Fibroblast of pulmonary artery (primary cell): ENCODE results near the gene PIK3R2.

Experiments
- DNase-seq: peaks from one replicate; pipeline ENCODE4 v3.0.0-alpha.2; 2010; ENCODE audit warnings: low read depth
- H3K4me3 ChIP-seq: replicated peaks from 2 replicates; pipeline ENCODE4 v1.5.1; 2011; ENCODE audit warnings: low read depth, mild to moderate bottlenecking, control low read depth, low read length, moderate library complexity
- TF ChIP-seq, protein P1 (sequence below): IDR thresholded peaks from 2 replicates; pipeline ENCODE4 v1.5.1; 2011; ENCODE audit warnings: mild to moderate bottlenecking, control low read depth, low read length, inconsistent platforms; ENCODE audit errors: missing control alignments

PIK3R2 gene

DNA sequence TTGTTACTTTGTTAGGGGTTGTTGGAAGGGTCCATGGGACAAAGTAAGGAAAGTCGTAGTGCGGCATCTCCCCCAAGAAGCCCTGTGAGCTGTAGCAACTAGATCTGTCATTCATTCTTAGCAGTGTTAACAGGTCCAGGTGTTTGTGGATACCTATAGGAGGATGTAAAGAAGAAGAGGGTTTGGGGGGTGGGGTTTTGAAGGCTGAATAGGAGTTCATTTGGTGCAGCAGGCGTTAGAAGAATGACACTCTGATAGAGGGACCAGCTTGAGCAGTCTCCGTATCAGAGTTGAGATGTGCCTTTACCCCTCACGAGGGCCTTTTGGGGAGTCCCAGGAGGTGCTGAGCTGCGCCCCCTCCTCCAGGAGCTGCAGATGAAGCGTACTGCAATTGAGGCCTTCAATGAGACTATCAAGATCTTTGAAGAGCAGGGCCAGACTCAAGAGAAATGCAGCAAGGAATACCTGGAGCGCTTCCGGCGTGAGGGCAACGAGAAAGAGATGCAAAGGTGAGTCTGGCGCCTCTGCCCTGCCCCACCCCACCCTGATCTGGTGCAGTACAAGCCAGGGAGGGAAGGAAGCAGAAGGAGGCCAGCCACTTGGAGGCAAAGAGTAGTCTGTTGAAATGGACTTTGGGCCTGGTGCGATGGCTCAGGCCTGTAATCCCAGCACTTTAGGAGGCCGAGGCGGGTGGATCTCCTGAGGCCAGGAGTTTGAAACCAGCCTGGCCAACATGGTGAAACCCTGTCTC is 13.0 kb downstream of the PIK3R2 start:
- TF ChIP-seq, protein P1, sequence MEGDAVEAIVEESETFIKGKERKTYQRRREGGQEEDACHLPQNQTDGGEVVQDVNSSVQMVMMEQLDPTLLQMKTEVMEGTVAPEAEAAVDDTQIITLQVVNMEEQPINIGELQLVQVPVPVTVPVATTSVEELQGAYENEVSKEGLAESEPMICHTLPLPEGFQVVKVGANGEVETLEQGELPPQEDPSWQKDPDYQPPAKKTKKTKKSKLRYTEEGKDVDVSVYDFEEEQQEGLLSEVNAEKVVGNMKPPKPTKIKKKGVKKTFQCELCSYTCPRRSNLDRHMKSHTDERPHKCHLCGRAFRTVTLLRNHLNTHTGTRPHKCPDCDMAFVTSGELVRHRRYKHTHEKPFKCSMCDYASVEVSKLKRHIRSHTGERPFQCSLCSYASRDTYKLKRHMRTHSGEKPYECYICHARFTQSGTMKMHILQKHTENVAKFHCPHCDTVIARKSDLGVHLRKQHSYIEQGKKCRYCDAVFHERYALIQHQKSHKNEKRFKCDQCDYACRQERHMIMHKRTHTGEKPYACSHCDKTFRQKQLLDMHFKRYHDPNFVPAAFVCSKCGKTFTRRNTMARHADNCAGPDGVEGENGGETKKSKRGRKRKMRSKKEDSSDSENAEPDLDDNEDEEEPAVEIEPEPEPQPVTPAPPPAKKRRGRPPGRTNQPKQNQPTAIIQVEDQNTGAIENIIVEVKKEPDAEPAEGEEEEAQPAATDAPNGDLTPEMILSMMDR, result no peak
- H3K4me3 ChIP-seq, result no peak overlapping the region
- DNase-seq, result no peak

DNA sequence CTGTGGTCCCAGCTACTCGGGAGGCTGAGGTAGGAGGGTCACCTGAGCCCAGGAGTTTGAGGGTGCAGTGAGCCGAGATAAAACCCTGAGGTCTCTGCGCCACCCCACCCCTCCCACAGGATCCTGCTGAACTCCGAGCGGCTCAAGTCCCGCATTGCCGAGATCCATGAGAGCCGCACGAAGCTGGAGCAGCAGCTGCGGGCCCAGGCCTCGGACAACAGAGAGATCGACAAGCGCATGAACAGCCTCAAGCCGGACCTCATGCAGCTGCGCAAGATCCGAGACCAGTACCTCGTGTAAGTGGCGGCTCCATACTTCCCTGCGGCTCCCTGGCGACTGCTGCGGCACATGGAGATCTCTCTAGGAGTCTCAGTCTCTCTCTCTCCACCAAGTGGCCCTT is 14.0 kb downstream of the PIK3R2 start:
- TF ChIP-seq, protein P1, result no peak
- no peak overlapping the region for H3K4me3 ChIP-seq
- no peak for DNase-seq

- peak; percentile 40 for DNase-seq
- TF ChIP-seq, protein P1, result peak; percentile 67
- H3K4me3 ChIP-seq, result no peak overlapping the region
These were observed 15.1 kb downstream of the PIK3R2 start for GRCh38 chr19:18167975-18168645.

- H3K4me3 ChIP-seq, result no peak overlapping the region
- no peak for DNase-seq
- TF ChIP-seq, protein P1, result no peak
These were observed 15.9 kb downstream of the PIK3R2 start for GRCh38 chr19:18168673-18169381.

DNA sequence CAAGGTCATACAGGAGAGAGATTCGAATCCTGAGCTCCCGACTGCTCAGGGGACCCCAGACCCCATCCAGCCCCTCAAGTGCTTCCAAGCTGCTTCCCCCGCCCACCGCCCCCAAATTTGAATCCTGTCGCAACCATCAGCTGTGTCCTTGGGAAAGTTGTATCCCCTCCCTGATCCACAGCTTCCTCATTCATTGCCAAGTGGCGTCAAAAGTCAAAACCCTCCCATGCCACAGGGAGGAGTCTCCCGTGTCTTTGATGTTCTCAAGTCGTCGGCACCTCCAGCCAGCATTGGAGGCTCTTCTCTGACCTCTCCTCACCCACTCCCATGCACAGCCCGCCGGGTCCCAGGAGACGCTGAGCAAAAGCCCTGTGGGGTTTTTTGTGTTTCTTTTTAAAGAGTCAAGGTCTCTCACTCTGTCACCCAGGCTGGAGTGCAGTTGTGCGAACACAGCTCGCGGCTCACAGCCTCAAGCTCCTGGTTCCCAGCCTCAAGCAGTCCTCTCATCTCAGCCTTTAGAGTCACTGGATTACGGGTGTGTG is 17.8 kb downstream of the PIK3R2 start:
- DNase-seq, result no peak
- H3K4me3 ChIP-seq, result no peak overlapping the region
- TF ChIP-seq, protein P1, result no peak

- DNase-seq, result no peak
- TF ChIP-seq, protein P1, result no peak
- H3K4me3 ChIP-seq, result no peak overlapping the region
These were observed 18.8 kb downstream of the PIK3R2 start for GRCh38 chr19:18171605-18172327.
